Right lobe of liver (tissue), 4 donors: ENCODE results near the gene GNPDA1.

Experiments
- POLR2A ChIP-seq: fragments of 450-650 bp; IDR thresholded peaks from one replicate; pipeline ENCODE4 v1.6.1; 2017; ENCODE audit warnings: antibody characterized with exemption, mild to moderate bottlenecking
- TF ChIP-seq, protein P1 (sequence below), 4 donors: fragments of 200-600 bp in 3 of 4; fragments of 450-650 bp in 1 of 4; IDR thresholded peaks; one replicate each; pipeline versions ENCODE4 v1.5.1 to v1.8.0; 2016 to 2022; ENCODE audit warnings: antibody characterized with exemption in 4 of 4, mild to moderate bottlenecking in 2 of 4
- donor health status: DM: no; HTN: no; CAD: no.
- donor health status: DM: no; HTN: no; CAD: no.
- donor health status: DM: no; HTN: yes; CAD: no.

DNA sequence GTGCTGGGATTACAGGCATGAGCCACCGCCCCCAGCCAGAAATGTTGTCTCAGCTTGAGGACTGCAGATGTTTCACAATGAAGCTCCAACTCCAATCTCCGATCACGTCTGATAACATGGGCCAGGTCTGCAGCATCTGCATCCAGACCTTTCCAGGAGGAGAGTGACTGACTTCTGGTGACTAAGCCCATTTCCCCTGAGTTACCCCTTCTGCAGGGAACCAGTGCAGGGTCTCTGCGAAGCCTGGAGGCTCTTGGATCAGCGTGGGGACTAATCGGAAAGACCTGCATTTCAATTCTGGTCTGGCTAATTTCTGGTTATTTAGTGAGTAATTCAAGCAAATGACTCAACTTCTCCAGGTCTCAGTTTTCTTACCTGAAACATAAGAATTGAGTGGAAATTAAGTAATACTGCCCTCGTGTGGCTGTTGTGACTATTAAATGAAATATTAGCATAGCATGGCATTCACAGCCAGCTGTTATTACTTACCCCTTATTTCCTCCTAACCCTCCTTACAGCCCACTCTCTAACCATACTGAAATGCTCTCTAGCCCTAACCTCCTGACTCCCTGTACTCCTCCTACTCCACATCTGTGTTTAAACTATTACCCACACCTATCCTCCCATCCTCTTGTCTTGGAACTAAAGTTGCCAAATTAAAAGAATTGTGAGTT, 2.2 kb upstream of the GNPDA1 start:
- no peak for TF ChIP-seq POLR2A
- TF ChIP-seq, protein P1, sequence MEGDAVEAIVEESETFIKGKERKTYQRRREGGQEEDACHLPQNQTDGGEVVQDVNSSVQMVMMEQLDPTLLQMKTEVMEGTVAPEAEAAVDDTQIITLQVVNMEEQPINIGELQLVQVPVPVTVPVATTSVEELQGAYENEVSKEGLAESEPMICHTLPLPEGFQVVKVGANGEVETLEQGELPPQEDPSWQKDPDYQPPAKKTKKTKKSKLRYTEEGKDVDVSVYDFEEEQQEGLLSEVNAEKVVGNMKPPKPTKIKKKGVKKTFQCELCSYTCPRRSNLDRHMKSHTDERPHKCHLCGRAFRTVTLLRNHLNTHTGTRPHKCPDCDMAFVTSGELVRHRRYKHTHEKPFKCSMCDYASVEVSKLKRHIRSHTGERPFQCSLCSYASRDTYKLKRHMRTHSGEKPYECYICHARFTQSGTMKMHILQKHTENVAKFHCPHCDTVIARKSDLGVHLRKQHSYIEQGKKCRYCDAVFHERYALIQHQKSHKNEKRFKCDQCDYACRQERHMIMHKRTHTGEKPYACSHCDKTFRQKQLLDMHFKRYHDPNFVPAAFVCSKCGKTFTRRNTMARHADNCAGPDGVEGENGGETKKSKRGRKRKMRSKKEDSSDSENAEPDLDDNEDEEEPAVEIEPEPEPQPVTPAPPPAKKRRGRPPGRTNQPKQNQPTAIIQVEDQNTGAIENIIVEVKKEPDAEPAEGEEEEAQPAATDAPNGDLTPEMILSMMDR (IDR thresholded peaks at IDR 0.05): peak; percentile 57 to 59 (median 58)
